Effector CD4-positive, alpha-beta T cell (primary cell): Measurements from ENCODE around the gene RSPH3.

Experiments
- DNase-seq: peaks from one replicate; pipeline ENCODE4 v3.0.0-alpha.2; 2020

Gene RSPH3

DNA sequence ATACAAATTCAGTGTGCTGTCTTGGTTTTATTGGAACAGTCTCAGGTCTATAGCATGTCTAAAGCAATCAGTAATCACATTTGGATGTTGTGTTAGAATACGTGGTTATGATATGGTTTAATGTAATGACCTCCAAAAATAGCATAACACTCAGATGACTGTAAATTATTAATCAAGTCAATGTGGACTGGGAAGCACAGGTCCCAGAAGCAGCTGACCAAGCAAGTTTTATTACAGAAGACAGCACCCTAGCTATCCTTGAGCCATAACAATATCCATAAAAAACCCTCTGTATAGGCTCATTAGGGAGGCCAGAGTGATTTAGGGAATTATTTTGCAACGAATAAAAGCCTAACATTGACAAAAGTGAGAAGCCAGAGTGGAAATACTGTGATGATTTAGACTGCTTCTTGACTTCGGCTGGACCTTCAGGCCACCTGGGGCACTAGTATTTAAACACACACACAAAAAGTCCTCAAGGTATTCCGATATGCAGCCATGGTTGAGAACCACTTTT is 66.9 kb downstream of the RSPH3 start:
- DNase-seq: no peak

DNA sequence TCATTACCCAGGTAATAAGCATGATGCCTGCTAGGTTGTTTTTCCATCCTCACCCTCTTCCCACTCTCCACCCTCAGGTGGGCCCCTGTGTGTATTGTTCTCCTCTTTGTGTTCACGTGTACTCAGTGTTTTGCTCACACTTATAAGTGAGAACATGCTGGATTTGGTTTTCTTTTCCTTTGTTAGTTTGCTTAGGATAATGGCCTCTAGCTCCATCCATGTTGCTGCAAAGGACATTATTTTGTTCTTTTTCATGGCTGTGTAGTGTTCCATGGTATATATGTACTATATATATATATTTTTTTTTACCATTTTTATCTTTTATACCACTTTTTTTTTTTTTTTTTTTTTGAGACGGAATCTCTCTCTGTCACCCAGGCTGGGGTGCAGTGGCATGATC is 71.9 kb downstream of the RSPH3 start:
- no peak for DNase-seq

DNA sequence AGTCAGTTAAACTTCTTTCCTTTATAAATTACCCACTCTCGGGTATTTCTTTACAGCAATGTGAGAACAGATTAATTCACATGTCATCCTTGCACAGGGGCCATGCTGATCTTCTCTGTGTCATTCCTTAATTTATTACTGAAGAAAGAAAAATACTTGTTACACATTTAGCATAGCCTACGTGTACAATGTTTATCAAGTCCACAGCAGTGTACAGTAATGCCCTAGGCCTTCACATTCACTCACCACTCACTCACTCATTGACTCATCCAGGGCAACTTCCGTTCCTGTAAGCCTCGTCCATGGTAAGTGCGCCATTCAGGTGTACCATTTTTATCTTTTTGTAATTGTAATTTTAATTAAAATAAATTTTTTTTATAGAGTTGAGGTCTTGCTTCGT is 73.6 kb downstream of the RSPH3 start:
- DNase-seq: no peak

DNA sequence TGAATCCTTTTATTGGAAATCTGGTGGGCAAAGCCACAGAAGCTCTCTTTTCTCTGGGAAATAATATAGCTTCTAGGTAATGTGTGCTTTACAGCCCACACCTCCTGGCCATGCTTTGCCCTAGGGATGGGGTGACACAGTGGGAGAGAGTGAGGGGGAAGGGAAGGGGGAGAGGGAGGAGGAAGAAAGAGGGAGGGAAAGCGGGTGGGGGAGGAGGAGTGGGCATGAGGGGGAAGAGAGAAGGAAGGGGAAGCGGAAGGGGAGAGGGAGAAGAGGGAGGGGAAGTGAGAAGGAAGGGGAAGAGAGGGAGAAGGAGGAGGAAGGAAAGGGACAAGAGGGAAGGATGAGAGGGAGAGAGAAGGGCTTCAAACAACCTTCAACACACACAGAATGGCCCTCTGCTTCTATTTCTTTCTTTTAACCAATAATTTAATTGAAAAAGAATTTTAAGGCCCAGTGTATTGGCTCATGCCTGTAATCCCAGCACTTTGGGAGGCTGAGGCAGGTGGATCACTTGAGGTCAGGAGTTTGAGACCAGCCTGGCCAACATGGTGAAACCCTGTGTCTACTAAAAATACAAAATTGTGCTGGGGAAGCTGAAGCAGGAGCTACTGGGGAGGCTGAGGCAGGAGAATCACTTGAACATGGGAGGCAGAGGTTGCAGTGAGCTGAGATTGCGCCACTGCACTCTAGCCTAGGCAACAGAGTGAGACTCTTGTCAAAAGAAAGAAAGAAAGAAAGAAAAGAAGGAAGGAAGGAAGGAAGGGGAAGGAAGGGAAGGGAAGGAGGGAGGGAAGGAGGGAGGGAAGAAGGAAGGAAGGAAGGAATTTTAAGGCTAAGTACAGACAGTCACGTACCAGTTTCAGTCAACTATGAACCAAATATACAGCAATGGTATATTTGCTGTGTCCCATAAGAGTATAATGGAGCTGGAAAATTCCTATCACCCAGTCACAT is 75.2 kb downstream of the RSPH3 start:
- no peak for DNase-seq

DNA sequence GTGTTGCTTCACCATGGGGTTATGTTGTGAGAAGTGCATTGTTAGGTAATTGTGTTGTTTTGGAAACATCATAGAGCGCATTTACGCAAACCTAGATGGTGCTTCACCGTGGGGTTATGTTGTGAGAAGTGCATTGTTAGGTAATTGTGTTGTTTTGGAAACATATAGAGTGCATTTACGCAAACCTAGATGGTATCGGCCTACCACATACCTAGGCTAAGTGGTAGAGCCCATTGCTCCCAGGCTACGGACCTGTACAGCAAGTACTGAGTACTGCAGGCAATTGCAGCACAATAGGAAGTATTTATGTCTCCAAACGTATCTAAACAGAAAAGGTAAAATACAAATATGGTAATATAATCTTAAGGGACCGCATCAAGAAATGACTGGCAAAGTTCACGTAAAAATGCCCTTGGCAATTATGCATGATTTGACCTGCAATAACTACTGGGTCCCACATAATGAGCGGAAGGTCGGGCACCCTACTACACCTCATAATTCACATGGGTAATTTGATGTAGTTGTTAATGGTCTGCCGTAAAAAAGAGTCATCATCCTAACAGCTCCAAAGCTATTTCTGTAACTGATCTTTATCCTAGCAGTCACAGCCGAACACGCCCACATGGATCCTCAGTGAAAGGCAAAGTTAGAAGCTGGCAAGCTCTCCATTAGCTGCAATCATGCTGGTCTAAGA is 76.0 kb downstream of the RSPH3 start:
- DNase-seq: no peak
